EH (cell line): Measurements from ENCODE around the gene PPFIA3.

ENCODE experiments used
- DNase-seq: peaks from one replicate; pipeline ENCODE4 v3.0.0-alpha.2; 2015; ENCODE audit warnings: low read depth

PPFIA3 gene

GRCh38 chr19:49119411-49120324 lies at the start of gene PPFIA3:
PPFIA3 (plus strand) TSS chr19:49119544; CDS start chr19:49127874, 8,330 bp downstream.
- DNase-seq, result peak; percentile 76

GRCh38 chr19:49070416-49070815 lies 48.9 kb upstream of the PPFIA3 start:
- DNase-seq, result no peak

GRCh38 chr19:49071860-49072547 lies 47.3 kb upstream of the PPFIA3 start:
- DNase-seq, result no peak

- peak; percentile 46 for DNase-seq
Observed at GRCh38 chr19:49073514-49074378, 45.6 kb upstream of the PPFIA3 start.

- peak; percentile 70 for DNase-seq
Observed at GRCh38 chr19:49074869-49075268, 44.5 kb upstream of the PPFIA3 start.

- DNase-seq, result no peak
Observed at GRCh38 chr19:49080392-49080791, 39.0 kb upstream of the PPFIA3 start.

- DNase-seq, result no peak
Observed at GRCh38 chr19:49081273-49081672, 38.1 kb upstream of the PPFIA3 start.

- DNase-seq, result no peak
Observed at GRCh38 chr19:49084206-49085019, 34.9 kb upstream of the PPFIA3 start.

- DNase-seq, result peak; percentile 99
Observed at GRCh38 chr19:49085020-49085867, 34.1 kb upstream of the PPFIA3 start, which contains the start of gene SNRNP70. SNRNP70 (plus strand) TSS chr19:49085451; CDS start chr19:49086415, 964 bp downstream.

- DNase-seq, result no peak
Observed at GRCh38 chr19:49085868-49086232, 33.5 kb upstream of the PPFIA3 start.

GRCh38 chr19:49086296-49086695 lies 33.0 kb upstream of the PPFIA3 start:
- no peak for DNase-seq

GRCh38 chr19:49091391-49092038 lies 27.8 kb upstream of the PPFIA3 start:
- DNase-seq, result no peak

- DNase-seq, result no peak
Observed at GRCh38 chr19:49092686-49093085, 26.7 kb upstream of the PPFIA3 start.

GRCh38 chr19:49094505-49095482 lies 24.6 kb upstream of the PPFIA3 start:
- DNase-seq, result no peak

- DNase-seq, result peak; percentile 83
Observed at GRCh38 chr19:49097453-49098288, 21.7 kb upstream of the PPFIA3 start.

- DNase-seq, result no peak
Observed at GRCh38 chr19:49098795-49099194, 20.5 kb upstream of the PPFIA3 start.

- DNase-seq, result no peak
Observed at GRCh38 chr19:49101160-49101559, 18.2 kb upstream of the PPFIA3 start.

GRCh38 chr19:49102303-49102702 lies 17.0 kb upstream of the PPFIA3 start:
- no peak for DNase-seq
